SK-N-MC (cell line): ENCODE data around the gene CEP290.

Source experiments
- EZH2 ChIP-seq: fragments of 200-600 bp; sonication (generic); IDR thresholded peaks from one replicate; pipeline ENCODE4 v1.6.1; 2017; ENCODE audit warnings: antibody characterized with exemption
- POLR2AphosphoS5 ChIP-seq: IDR thresholded peaks from 2 replicates; pipeline ENCODE4 v1.6.1; 2012; ENCODE audit warnings: mild to moderate bottlenecking, low read depth, low read length, borderline replicate concordance

- TF ChIP-seq POLR2AphosphoS5 = no peak
- TF ChIP-seq EZH2 = no peak
Measured at GRCh38 chr12:88036353-88036965, 105.4 kb downstream of the CEP290 start.
